Limb (tissue), 2 donors: Measurements from ENCODE around the gene LILRB2.
"Not testable (repeated sequence)": the region's sequence is repeated elsewhere in the genome, so short reads cannot be mapped to it uniquely, and the experiment has no call there.

Experiments
- DNase-seq, 2 donors: peaks; one replicate each; pipeline ENCODE4 v3.0.0-alpha.2; 2016; ENCODE audit errors: extremely low spot score in 2 of 2

Gene LILRB2

GRCh38 chr19:54281007-54281728 lies at the start of gene LILRB2:
TSS of gene LILRB2 (minus strand) at chr19:54281110. CDS start at chr19:54280496, 614 bp downstream.
- DNase-seq, result no peak

GRCh38 chr19:54329476-54330165 lies 48.7 kb upstream of the LILRB2 start:
- DNase-seq, result no peak

- DNase-seq, result not testable (repeated sequence)
These were observed 47.9 kb upstream of the LILRB2 start for GRCh38 chr19:54328781-54329180.

GRCh38 chr19:54325631-54326030 lies 44.7 kb upstream of the LILRB2 start:
- DNase-seq, result no peak

GRCh38 chr19:54325194-54325621 lies 44.3 kb upstream of the LILRB2 start:
- peak; percentile 32 to 43 for DNase-seq

- DNase-seq, result no peak
These were observed 43.2 kb upstream of the LILRB2 start for GRCh38 chr19:54324071-54324470.

- not testable (repeated sequence) for DNase-seq
These were observed 42.0 kb upstream of the LILRB2 start for GRCh38 chr19:54322934-54323333.

- DNase-seq, result not testable (repeated sequence)
These were observed 41.4 kb upstream of the LILRB2 start for GRCh38 chr19:54322295-54322694.

GRCh38 chr19:54319892-54320670 lies 39.2 kb upstream of the LILRB2 start:
- no peak for DNase-seq

- DNase-seq, result no peak
These were observed 38.1 kb upstream of the LILRB2 start for GRCh38 chr19:54319049-54319448.

- DNase-seq, result no peak
These were observed 37.0 kb upstream of the LILRB2 start for GRCh38 chr19:54317965-54318240.

- DNase-seq, result no peak
These were observed 36.4 kb upstream of the LILRB2 start for GRCh38 chr19:54317108-54317964.

GRCh38 chr19:54316746-54317107 lies 35.8 kb upstream of the LILRB2 start:
- DNase-seq, result no peak

GRCh38 chr19:54315956-54316355 lies 35.0 kb upstream of the LILRB2 start:
- no peak for DNase-seq

- DNase-seq, result no peak
These were observed 31.8 kb upstream of the LILRB2 start, which contains the start of gene LILRA5 for GRCh38 chr19:54312436-54313377. TSS of gene LILRA5 (minus strand) at chr19:54313166. CDS start at chr19:54313019, 147 bp downstream.

- no peak for DNase-seq
These were observed 31.1 kb upstream of the LILRB2 start for GRCh38 chr19:54312011-54312410.

GRCh38 chr19:54311486-54311885 lies 30.6 kb upstream of the LILRB2 start:
- DNase-seq, result no peak

- no peak for DNase-seq
These were observed 29.6 kb upstream of the LILRB2 start for GRCh38 chr19:54310543-54310942.

- no peak for DNase-seq
These were observed 28.9 kb upstream of the LILRB2 start for GRCh38 chr19:54309811-54310210.

- DNase-seq, result no peak
These were observed 26.6 kb upstream of the LILRB2 start for GRCh38 chr19:54307389-54308020.
